IPS-15b (cell line): Measurements from ENCODE around the gene ZNF573.

ENCODE experiments used
- H3K27me3 ChIP-seq: one replicate; pipeline ENCODE4 v1.6.1; 2013; ENCODE audit warnings: low read length; ENCODE audit not compliant: control insufficient read depth, insufficient read depth
- H3K36me3 ChIP-seq: one replicate; pipeline ENCODE4 v1.6.1; 2013; ENCODE audit warnings: low read length; ENCODE audit not compliant: control insufficient read depth, insufficient read depth
- H3K4me1 ChIP-seq: one replicate; pipeline ENCODE4 v1.6.1; 2013; ENCODE audit warnings: mild to moderate bottlenecking, low read length; ENCODE audit not compliant: control insufficient read depth, insufficient read depth
- H3K4me3 ChIP-seq: one replicate; pipeline ENCODE4 v1.5.1; 2013; ENCODE audit warnings: low read depth, low read length
- H3K9ac ChIP-seq: one replicate; pipeline ENCODE4 v1.6.1; 2013; ENCODE audit warnings: low read depth, mild to moderate bottlenecking, low read length
- H3K9me3 ChIP-seq: one replicate; pipeline ENCODE4 v1.6.1; 2013; ENCODE audit warnings: mild to moderate bottlenecking, low read length; ENCODE audit not compliant: control insufficient read depth, insufficient read depth

Gene ZNF573

DNA sequence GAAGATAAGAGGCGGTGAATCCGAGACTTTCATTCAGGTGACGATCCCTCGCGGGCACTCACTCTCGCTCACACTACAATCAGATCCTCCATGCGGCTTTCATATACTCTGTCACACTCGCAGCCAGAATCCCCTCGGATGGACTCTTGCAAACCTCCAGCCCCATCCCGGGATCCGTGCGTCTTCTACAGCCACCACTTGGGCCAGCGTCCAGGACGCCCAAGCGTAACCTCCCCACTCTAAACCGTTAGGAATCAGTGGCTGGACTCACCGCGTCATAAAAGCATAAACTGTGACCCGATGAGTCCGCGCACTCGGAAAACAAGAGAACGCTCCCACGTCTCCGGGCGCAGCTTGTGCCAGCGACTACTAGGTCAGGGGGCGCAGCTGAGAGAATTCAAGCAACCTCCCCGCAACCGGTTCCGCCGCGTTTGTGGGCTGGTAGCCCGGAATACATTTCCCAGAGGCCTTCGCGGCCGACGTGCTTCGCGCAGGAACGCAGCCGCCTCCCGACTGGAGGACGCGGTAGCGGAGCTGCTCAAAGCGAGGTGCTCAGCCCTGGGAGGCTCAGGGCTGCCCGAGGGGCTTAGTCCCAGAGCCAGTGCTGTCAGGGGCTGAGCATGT is 87.4 kb downstream of the ZNF573 start:
- Histone ChIP-seq H3K27me3 (peaks cover 27% of the 10 kb centered on the region), H3K36me3 (peaks cover 4% of the 10 kb centered on the region), H3K9me3 (no peaks in the 10 kb centered on the region), H3K9ac (peak overlapping the region; percentile 81), H3K4me3 (peak overlapping the region; percentile 94), H3K4me1 (peaks cover 3% of the 10 kb centered on the region)
